NCI-H2171 (cell line): ENCODE data around the gene PTPN14.
"Not testable (repeated sequence)": the region's sequence is repeated elsewhere in the genome, so short reads cannot be mapped to it uniquely, and the experiment has no call there.

Source experiments
- DNase-seq: peaks from one replicate; lab custom pipeline; 2025; lab: John Stamatoyannopoulos, UW

Gene PTPN14

GRCh38 chr1:214541693-214542092 lies 9.7 kb downstream of the PTPN14 start:
- DNase-seq: no peak

- DNase-seq: no peak
Observed at GRCh38 chr1:214541206-214541605, 10.2 kb downstream of the PTPN14 start.

GRCh38 chr1:214540324-214540723 lies 11.1 kb downstream of the PTPN14 start:
- DNase-seq: no peak

- DNase-seq: no peak
Observed at GRCh38 chr1:214538496-214538895, 12.9 kb downstream of the PTPN14 start.

GRCh38 chr1:214537872-214538473 lies 13.4 kb downstream of the PTPN14 start:
- DNase-seq: no peak

GRCh38 chr1:214537219-214537618 lies 14.2 kb downstream of the PTPN14 start:
- no peak for DNase-seq

- no peak for DNase-seq
Observed at GRCh38 chr1:214532070-214532469, 19.3 kb downstream of the PTPN14 start.

GRCh38 chr1:214525535-214526019 lies 25.8 kb downstream of the PTPN14 start:
- DNase-seq: no peak

- no peak for DNase-seq
Observed at GRCh38 chr1:214524824-214525223, 26.6 kb downstream of the PTPN14 start.

- no peak for DNase-seq
Observed at GRCh38 chr1:214523124-214523824, 28.1 kb downstream of the PTPN14 start.

GRCh38 chr1:214521458-214521857 lies 29.9 kb downstream of the PTPN14 start:
- not testable (repeated sequence) for DNase-seq

GRCh38 chr1:214520544-214521165 lies 30.7 kb downstream of the PTPN14 start:
- DNase-seq: no peak

GRCh38 chr1:214518361-214518760 lies 33.0 kb downstream of the PTPN14 start:
- no peak for DNase-seq

GRCh38 chr1:214516434-214517326 lies 34.7 kb downstream of the PTPN14 start:
- no peak for DNase-seq

GRCh38 chr1:214515544-214516433 lies 35.6 kb downstream of the PTPN14 start:
- DNase-seq: no peak

- no peak for DNase-seq
Observed at GRCh38 chr1:214514819-214515383, 36.5 kb downstream of the PTPN14 start.

GRCh38 chr1:214514032-214514818 lies 37.2 kb downstream of the PTPN14 start:
- no peak for DNase-seq

GRCh38 chr1:214513394-214513793 lies 38.0 kb downstream of the PTPN14 start:
- no peak for DNase-seq

GRCh38 chr1:214511639-214511998 lies 39.8 kb downstream of the PTPN14 start:
- no peak for DNase-seq
